Muscle of back (tissue), 11 donors: ENCODE measurements around the gene NR4A1. TPM values are rescaled to one million over a fixed set of nuclear protein-coding genes. Genes with fewer than 3 reads are reported as not detected.

Experiments used
- DNase-seq, 3 donors: peaks; one replicate each; pipeline versions ENCODE4 v3.0.0 to v3.0.0-alpha.2; 2013
- polyA plus RNA-seq, 10 donors: library from polyadenylated mRNA; unstranded; fragments of 120-200 nt; gene quantifications; one replicate each; pipeline ENCODE4 v1.2.1, GENCODE V29; 2013; ENCODE audit not compliant: insufficient read length in 10 of 10

NR4A1 gene
- polyA plus RNA-seq, 10 donors: 11.5 to 217 (median 33.2) TPM

DNA sequence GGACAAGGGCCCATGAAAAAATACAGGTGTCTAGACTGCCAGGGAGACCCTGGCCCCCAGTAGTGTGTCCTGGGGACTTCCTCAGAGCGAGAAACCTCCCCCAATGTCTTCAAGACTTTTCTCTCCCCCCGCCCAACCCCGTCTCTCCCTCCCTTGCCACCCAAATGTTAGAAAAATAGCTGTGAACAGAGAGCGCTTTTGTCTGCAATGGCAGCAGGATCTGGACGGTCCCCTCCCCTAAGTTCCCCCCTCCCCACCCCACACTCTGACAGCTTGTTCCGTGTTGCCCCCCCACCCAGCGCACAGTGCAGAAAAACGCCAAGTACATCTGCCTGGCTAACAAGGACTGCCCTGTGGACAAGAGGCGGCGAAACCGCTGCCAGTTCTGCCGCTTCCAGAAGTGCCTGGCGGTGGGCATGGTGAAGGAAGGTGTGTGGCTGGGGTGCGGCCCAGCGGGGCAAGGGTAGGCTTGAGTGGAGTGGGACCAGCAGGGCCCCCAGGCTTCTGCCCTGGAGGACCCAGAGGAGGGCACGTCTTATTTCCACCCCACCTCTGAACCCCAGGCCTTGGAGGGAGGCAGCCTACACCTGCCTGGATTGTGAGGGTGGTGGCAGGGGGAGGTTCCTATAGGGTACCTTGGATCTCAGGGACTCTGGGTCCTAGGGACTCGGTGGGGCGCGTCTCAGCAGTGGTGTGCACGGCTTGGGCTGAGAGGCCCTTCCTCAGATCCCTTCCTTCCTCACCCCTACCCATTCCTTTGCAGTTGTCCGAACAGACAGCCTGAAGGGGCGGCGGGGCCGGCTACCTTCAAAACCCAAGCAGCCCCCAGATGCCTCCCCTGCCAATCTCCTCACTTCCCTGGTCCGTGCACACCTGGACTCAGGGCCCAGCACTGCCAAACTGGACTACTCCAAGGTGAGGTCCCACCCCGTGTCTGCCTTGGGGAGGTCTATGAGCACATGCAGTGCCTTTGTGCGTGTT lies 4.8 kb downstream of the NR4A1 start:
- no peak for DNase-seq

DNA sequence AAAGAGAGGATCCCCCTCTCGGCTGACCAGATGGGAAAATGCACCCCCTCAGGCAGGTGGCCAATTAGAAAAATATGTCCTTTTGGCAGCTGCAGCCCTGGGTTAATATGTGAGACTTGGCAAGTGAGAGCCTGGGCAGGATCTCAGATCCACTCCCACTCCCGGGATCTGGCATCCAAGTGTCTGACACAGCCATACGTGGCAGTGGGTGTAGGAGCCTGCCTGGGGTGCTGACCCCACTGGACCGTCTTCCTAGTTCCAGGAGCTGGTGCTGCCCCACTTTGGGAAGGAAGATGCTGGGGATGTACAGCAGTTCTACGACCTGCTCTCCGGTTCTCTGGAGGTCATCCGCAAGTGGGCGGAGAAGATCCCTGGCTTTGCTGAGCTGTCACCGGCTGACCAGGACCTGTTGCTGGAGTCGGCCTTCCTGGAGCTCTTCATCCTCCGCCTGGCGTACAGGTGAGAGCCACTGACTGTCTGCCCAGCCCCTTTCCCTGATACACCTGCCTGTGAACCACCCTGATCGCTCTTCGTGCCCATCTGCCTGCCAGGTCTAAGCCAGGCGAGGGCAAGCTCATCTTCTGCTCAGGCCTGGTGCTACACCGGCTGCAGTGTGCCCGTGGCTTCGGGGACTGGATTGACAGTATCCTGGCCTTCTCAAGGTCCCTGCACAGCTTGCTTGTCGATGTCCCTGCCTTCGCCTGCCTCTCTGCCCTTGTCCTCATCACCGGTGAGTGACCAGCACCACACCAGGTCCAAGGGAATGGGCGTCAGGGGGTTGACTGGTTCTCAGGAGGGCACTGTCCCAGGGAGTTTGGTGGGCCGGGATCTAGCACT lies 5.8 kb downstream of the NR4A1 start:
- peak in 1 of 3 donors; percentile 66 for DNase-seq

DNA sequence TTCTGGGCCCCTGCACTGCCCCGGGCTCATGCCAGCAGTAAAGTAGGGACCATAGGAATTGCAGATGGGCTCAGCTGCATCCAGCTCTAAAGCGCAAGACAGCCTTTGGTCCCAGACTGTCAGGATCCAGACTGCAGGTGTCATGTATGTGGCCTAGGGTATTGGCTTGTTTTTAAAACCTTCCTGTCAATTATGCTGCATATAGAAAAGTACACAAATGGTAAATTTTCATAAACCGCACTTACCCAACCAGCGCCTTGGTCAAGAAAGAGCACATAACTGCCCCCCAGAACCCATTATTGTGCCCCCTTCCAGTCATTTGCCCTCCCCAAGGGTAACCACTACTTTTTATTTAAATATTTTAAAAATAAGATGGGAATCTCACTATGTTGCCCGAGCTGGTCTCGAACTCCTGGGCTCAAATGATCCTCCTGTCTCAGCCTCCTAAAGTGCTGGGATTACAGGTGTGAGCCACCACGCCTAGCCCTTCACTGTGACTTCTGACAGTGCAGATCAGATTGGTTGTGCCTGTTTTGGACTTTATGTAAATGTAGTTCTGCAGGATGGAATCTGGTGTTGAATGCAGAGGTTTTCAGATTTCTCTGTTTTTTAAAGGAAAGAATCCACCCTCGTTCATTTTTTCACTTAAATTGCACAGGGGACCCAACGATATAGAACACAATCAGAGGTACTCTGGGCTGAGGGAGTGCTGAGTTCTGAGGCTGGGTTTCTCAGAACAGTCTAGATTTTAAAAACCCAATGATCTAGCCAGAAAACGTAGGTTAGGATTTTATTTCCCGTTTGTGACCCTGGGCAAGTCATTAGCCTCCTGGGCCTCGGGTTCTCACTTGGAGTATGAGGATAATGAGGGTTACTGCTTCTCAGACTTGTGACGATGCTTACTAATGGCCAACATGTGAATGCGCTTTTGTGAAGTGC lies 6.7 kb downstream of the NR4A1 start:
- peak in 1 of 3 donors; percentile 9 for DNase-seq

DNA sequence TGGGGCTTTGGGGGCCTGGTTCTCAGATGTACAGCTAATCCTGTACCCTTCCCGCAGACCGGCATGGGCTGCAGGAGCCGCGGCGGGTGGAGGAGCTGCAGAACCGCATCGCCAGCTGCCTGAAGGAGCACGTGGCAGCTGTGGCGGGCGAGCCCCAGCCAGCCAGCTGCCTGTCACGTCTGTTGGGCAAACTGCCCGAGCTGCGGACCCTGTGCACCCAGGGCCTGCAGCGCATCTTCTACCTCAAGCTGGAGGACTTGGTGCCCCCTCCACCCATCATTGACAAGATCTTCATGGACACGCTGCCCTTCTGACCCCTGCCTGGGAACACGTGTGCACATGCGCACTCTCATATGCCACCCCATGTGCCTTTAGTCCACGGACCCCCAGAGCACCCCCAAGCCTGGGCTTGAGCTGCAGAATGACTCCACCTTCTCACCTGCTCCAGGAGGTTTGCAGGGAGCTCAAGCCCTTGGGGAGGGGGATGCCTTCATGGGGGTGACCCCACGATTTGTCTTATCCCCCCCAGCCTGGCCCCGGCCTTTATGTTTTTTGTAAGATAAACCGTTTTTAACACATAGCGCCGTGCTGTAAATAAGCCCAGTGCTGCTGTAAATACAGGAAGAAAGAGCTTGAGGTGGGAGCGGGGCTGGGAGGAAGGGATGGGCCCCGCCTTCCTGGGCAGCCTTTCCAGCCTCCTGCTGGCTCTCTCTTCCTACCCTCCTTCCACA lies 7.6 kb downstream of the NR4A1 start:
- peak in 1 of 3 donors; percentile 68 for DNase-seq

DNA sequence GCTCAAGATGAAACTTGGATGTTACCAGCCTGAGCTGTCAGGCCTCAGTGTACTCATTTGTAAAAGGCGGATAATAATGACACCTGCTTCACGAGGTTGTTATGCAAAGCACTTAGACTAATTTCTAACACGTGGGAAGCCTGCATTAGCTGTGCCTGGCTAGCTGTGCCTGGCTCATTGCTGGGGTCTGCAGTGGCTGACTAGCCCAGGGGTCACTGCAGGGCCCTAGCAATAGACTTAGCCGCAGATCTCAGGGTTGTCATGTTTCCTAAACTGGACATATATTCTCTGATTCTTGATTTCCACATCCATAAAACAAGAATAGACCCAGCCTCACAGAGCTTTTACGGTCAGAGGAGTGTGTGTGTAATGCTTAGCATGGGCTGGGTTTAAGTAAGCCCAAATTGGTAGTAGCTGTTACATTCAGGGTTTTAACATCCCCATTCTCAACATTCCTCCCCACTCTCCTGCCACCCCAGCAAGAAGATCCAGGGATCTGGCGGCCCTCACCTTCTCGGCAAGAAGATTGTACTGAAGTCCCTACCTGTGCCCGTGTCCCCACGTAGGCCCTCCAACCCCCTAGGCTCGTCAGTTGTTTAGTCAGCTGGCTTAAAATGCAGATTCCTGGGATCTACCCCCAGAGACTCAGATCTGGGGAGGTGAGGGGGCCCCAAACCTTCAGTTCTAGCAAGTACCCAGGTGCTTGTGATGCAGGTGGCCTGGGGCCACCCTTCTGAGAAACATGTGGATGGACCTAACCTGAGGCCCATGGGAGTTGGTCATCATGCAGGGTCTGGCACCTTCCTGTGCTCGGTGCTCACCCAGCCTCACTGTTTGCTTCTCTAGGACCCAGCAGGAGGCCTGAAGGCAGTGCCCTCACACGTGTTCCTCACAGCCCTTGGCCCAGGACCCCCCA lies 8.6 kb downstream of the NR4A1 start:
- DNase-seq: peak in 1 of 3 donors; percentile 60

DNA sequence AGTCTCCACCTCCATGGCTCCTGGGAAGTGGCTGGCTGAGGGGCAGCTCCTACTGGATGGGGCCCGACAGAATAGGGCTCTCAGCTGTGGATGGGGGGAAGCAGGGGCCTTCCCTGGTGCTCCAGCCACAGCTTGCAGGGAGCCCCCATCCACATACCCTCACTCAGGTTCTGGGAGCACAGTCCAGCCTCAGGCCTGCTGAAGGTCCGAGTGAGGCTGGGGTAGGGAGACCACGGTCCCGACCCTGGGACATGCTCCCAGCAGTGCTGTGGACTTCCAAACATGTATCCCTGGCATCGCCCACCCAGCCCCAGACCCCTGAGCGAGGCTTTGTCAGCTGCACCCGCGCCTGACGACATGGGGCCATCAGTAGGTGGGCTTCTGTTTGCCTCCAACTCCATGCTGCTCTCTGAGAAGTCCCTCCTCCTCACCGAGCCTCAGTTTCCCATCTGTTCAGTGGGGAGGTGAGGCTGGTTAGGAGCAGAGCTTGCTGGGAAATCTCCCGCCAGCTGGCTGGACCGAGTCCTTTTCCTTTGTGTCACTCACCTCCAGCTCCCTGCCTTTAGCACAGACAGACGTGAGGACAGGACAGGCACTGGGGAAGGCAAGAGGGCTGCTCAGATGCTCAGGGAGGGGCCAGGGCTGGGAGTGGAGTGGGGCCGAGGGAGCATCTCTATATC lies 9.4 kb downstream of the NR4A1 start:
- peak in 1 of 3 donors; percentile 23 for DNase-seq

DNA sequence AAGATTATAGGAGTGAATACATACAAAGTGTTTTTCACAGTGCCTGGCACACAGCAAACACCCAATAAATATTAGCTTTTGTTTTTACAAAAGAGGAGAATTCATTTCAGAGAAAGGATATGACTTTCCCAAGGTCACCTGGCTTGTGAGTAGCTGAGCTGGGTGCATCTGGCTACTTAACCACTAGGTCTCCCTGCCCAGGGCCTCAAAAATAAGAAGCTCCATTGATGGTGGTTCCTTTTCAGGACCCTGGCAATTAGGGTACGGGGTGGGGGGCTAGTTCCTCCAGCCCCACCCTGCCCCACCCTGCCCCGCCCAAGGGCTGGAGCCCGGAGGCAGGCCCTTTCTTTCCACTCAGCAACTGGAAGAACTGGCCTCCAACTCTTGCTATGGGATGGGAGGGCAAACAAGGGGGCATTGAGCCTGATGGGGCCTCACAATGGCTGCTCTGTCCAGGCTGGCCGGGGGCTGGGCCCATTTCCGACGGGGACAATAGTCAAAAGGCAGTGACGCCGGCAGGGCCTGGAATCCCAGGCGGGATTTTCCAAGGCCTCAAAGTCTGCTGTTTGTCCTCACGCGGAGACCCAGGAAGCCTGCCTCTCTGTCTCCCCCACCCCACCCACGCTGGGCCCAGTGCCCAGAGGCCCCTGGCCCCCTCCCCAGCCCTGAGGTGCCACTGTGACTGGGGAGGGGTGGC lies 10.4 kb downstream of the NR4A1 start:
- DNase-seq: peak in 1 of 3 donors; percentile 20

DNA sequence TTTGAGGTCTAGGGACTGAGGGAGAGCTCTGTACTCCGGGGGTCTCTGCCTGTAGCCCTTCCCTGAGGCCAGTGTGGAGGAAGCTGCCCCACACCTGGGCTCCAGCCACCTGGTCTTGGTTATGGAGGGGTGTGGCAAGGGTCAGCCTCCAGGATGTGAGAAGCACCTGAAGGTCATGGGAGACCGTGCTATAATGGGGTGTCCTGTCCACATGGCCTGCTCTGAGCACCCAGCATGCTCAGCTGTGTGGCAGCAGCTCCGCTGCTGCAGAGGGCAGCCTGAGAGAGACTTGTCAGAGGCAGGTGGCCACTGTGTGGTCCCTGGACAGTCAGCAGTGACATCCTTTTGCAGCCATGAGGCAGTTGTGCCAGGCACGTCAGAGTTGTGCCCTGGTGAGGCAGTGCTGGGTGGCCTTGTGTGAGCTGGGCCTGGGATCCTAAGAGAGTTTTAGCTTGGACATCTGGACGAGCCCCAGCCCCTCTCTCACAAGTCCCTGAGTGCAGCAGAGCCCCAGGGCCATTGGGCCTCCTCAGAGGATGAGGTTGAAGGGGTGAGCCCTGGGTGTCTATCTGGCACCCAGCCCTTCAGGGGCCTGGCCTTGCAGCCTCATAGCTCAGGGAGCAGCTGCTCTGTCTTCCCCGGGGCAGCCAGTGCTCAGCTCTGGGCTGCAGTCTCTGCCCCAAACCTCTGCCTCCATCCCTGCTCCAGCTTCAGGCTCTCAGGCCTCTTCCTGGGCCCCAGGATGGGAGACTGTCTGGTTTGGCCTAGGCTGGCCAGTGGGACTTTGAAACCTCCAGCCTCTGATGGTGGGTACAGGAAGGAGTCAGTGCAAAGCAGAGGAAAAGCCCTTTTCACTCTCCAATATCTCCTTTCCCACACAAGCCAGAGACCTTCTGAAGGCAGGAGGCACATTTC lies 11.2 kb downstream of the NR4A1 start:
- peak in 1 of 3 donors; percentile 57 for DNase-seq

DNA sequence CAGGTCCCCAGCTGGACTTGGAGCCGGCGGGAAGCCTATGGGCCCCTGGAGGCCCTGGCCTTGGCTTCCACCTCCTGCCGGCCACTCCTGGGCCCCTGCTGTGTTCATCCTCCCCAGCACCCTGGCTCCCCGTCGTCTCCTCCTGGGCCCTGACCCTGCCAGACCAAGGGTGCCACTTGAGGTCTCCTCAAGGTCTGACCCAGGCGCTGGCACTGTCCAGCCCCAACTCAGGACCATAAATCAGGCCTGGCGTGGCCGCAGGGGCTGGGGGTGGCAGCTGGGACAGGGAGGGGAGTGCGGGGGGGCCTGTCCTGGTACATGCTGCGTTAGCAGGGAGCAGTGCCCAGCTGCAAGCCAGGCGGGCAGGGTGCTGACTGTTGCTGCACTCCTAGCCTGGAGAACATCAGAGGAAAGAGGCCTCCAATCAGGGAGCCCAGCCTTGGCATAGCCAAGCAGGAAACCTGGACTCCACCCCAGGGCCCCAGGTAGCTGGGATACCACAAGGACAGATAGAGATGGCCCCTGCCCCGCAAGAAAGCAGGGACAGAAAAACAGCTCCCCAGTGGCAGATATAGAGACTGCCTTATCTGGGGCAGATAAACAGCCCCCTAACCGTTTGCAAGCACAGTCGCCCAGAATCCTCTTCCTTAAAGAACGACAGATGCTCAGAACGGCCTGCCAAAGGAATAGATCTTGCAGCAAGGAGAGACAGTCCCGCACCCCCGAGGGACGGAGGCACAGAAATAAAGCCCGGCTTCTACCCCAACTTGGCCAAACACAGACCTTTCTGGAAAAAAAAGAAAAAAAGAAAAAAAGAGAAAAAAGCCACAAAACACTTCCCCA lies 12.1 kb downstream of the NR4A1 start:
- DNase-seq: peak in 1 of 3 donors; percentile 36

DNA sequence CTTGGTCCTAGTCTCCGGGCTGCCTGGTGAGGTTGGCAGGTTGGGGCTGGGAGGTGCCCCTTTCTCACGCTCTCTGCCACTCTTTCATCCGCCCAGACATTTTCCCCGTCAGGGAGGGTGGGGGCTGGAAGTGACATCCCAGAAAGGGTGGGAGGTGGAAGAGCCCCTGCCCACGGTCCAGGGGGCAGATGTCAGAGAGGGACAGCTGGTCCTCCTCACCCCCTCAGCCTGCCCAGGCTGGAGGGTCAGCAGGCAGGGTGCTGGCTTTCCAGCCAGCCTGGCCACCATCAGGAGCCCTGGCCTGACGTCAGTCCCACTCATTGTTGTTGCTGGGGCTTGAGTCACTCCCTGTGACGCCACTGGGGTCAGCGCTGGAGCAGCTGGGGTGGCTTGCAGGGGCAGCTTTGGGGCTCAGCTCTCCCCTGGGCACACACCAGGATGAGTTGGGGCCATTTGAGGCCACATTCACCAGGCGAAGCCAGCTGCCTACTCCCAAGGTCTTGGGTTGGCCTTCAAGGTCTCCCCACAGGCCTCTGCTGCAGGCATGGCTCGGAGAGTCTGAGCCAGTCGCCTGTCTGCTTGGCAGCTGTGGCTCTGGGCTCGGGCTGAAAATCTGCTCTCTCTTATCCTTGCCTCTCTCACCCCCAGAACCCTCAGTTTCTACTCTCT lies 12.9 kb downstream of the NR4A1 start:
- peak in 1 of 3 donors; percentile 64 for DNase-seq

DNA sequence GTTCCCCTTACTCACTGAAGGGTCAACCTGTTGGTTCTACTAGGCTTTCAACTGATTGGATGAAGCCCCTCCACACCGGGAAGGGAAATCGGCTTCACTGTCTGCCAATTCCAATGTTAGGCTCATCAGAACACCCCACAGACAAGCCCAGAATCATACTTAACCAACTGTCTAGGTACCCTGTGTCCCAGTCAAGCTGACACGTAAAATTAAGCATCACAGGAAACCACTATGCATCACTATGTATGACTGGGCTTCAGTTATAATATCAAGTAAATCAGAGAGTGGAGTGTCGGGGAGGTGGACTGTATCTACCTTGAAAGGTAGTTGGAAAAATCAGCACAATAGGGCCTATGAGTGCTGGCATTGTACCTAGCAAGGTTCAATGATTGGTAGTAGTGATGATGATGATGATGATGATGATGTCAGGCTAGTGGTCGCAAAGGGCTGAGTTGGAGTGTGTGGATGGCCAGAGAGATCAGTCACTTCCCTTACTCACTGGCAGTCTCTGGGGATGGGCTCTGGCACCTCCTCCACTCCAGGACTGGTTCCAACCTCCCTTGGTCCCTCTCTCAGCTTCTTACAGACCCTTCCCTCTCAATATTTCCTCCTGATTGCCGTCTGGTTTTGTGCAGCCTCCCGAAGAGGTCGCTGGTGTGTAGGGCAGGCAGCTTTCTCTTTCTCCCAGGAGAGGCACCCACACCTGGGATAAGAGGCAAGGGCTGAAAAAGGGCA lies 15.3 kb downstream of the NR4A1 start:
- peak in 1 of 3 donors; percentile 1 for DNase-seq

DNA sequence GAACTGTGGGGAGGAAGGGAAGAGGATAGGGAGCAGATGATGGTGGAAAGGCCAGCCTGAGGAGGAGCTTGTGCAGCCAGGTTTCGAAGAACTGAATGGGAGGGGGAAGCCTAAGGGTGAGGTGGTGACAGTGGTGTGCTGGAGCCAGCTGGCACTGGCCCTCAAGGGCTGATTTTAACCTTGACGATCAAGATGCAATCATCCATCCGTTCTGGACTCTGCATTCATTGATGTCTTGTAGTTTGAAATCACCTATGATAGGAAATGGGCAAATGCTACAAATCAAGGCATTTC lies 15.8 kb downstream of the NR4A1 start:
- peak in 1 of 3 donors; percentile 3 for DNase-seq

DNA sequence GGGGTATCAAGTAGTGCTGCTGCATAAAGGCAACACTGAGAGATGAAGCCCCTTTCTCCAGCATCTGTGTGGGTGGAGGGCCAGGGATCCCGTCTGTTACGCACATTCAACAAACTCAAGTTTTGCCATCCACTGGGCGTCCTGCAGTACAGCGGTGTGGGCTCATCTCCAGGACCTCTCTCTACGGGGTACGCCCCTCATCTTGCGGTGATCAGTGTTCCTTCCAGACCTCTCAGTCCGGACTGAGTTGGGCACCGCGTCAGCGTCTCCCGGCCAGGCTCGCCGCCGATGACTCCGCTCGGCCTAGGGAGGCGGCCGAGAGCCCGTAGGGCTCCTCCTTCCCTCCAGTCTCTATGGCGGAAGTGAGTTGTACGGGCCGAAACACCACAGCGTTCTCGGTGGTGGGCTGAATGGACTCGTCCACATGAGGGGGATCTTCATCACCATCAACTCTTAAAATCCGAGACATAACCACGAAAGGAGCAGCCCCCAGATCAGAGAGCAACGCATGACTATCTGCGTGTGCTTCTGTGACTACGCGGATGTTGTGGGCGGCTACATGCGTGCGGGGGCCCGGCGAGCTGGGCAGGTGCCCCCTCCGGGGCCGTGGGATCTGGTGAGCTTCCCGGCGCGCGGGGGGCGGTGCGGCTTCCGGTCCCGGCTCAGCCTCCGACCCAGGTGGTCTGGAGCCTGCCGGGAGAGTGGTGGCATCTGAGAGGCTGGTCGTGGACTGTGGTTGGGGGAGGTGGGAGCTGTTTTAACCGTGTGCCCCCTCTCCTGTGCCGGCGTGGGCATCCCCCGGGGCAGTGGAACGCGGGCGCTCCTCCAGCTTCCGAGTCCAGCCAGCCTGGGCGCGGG lies 18.3 kb downstream of the NR4A1 start, which contains the start of gene ATG101:
TSS of gene ATG101 (plus strand) at position 652 of the 858 bp plus-strand sequence. CDS start 3,673 bp downstream, outside the sequence.
- DNase-seq: peak; percentile 95 to 98 (median 95)
